Right lobe of liver (tissue), 4 donors: Measurements from ENCODE around the gene TENM4.

ENCODE experiments used
- POLR2A ChIP-seq: fragments of 450-650 bp; IDR thresholded peaks from one replicate; pipeline ENCODE4 v1.6.1; 2017; ENCODE audit warnings: antibody characterized with exemption, mild to moderate bottlenecking
- TF ChIP-seq, protein P1 (sequence below), 4 donors: fragments of 200-600 bp in 3 of 4; fragments of 450-650 bp in 1 of 4; IDR thresholded peaks; one replicate each; pipeline versions ENCODE4 v1.5.1 to v1.8.0; 2016 to 2022; ENCODE audit warnings: antibody characterized with exemption in 4 of 4, mild to moderate bottlenecking in 2 of 4
- donor health status: DM: no; HTN: no; CAD: no.
- donor health status: DM: no; HTN: no; CAD: no.
- donor health status: DM: no; HTN: yes; CAD: no.

DNA sequence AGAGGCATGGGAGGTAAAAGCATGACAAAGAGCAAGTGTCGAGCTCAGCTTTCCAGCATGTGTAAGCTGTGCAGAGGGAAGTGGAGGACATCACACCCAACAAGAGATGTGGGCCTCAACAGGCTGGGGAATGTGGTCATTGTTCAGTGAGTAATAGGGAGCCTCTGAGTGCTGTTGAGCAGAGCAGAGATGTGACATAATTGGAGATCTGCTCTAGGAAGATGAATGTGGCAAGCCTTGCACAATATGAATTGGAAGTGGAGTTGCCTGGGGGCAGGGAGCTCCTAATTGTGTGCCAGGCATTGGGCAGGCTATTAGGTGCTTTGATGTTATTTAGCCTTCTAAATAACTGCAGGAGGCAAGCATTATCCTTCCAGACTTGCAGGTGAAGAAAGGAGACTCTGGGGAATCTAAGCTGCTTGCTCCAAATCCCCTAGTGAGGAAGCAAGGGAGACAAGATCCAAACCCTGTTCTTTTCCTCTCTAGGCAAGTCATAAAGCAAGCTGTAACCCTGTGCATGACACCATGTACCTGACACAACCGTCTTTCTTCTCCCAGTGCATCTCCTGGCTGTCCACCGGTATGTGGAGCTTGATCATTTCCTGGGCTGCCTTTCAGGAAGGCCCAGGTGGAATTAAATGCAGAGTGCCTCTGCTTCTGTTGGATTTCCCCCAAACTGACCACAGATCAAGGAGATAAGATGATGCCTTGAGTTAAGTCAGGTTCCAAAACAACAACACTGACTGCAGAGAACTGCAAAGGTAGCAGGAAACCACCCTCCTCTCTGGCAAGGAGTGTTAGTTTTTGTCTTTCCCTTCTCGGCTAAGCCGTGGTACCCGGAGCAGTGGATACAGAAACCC, 221.4 kb downstream of the TENM4 start:
- TF ChIP-seq POLR2A = no peak
- TF ChIP-seq, protein P1, sequence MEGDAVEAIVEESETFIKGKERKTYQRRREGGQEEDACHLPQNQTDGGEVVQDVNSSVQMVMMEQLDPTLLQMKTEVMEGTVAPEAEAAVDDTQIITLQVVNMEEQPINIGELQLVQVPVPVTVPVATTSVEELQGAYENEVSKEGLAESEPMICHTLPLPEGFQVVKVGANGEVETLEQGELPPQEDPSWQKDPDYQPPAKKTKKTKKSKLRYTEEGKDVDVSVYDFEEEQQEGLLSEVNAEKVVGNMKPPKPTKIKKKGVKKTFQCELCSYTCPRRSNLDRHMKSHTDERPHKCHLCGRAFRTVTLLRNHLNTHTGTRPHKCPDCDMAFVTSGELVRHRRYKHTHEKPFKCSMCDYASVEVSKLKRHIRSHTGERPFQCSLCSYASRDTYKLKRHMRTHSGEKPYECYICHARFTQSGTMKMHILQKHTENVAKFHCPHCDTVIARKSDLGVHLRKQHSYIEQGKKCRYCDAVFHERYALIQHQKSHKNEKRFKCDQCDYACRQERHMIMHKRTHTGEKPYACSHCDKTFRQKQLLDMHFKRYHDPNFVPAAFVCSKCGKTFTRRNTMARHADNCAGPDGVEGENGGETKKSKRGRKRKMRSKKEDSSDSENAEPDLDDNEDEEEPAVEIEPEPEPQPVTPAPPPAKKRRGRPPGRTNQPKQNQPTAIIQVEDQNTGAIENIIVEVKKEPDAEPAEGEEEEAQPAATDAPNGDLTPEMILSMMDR (IDR thresholded peaks at IDR 0.05) = no peak
